SK-N-SH treated with all-trans-retinoic acid at 6 μM for 48 hours (cell line): ENCODE results near the gene MPPED2.

Experiments used
- BACH2 ChIP-seq: fragments of 250-450 bp; sonication (Bioruptor Pico); IDR thresholded peaks from 2 replicates; pipeline ENCODE4 v1.9.0; 2021; ENCODE audit warnings: mild to moderate bottlenecking, borderline replicate concordance
- RARB ChIP-seq: fragments of 250-450 bp; sonication (Bioruptor Pico); IDR thresholded peaks from 2 replicates; pipeline ENCODE4 v1.8.0; 2021; ENCODE audit warnings: mild to moderate bottlenecking, moderate library complexity
- ZFP3 ChIP-seq: fragments of 250-450 bp; sonication (Bioruptor Pico); IDR thresholded peaks from 2 replicates; pipeline ENCODE4 v1.5.0; 2020; ENCODE audit warnings: mild to moderate bottlenecking, moderate library complexity
- ZFP30 ChIP-seq: fragments of 450-650 bp; formaldehyde crosslinking; IDR thresholded peaks from 2 replicates; pipeline ENCODE4 v1.5.0; 2022; ENCODE audit warnings: mild to moderate bottlenecking, moderate library complexity
- ZNF70 ChIP-seq: fragments of 450-650 bp; formaldehyde crosslinking; IDR thresholded peaks from 2 replicates; pipeline ENCODE4 v1.5.0; 2020; ENCODE audit warnings: mild to moderate bottlenecking, moderate library complexity
- TF ChIP-seq, protein P1 (sequence below): fragments of 250-450 bp; sonication (Bioruptor Pico); IDR thresholded peaks from 2 replicates; pipeline ENCODE4 v1.8.0; 2021; ENCODE audit warnings: low read depth, mild to moderate bottlenecking, moderate library complexity, borderline replicate concordance
- TF ChIP-seq, protein P2 (sequence below): fragments of 250-450 bp; sonication (Bioruptor Pico); IDR thresholded peaks from 2 replicates; pipeline ENCODE4 v1.5.1; 2021; ENCODE audit warnings: mild to moderate bottlenecking, moderate library complexity

DNA sequence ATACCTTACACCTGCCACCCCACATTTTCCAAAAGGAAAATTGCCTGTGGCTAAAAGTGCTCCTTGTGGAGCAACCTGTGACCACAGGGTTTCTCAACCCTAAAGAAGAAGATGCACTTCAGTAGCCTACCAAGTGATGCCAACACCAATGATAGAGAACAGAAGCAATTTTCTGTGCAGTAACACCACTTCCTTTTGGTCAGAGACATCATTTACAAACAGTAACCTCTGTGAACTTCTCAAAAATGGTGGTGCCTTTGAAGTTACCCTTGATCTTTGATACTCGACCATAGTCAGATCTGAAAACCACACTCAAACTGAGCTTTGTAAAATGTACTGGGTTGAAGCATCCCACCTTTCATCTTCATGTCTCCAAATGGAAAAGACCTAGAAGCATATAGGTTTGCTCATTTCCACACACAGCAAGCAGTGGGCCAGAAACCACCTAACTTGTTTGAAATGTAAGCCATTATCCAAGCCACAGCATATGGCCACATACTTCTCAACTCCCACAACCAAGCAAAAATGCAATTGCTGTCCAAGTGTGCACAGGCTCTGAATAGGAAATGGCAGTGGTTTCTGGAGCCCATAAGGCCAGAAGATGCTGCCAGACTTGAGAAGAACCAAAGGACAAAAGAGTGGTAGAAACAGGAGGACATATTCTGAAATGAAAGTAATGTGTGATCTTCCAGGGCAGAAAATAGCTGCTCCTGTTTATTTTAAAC, 24.3 kb downstream of the MPPED2 start:
- TF ChIP-seq ZFP30 (no peak), RARB (CRISPR knock-in tag) (no peak), ZFP3 (CRISPR knock-in tag) (no peak), ZNF70 (no peak), BACH2 (CRISPR knock-in tag) (no peak)
- TF ChIP-seq, protein P1, sequence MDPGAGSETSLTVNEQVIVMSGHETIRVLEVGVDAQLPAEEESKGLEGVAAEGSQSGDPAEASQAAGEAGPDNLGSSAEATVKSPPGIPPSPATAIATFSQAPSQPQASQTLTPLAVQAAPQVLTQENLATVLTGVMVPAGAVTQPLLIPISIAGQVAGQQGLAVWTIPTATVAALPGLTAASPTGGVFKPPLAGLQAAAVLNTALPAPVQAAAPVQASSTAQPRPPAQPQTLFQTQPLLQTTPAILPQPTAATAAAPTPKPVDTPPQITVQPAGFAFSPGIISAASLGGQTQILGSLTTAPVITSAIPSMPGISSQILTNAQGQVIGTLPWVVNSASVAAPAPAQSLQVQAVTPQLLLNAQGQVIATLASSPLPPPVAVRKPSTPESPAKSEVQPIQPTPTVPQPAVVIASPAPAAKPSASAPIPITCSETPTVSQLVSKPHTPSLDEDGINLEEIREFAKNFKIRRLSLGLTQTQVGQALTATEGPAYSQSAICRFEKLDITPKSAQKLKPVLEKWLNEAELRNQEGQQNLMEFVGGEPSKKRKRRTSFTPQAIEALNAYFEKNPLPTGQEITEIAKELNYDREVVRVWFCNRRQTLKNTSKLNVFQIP (CRISPR knock-in tag) = no peak
- TF ChIP-seq, protein P2, sequence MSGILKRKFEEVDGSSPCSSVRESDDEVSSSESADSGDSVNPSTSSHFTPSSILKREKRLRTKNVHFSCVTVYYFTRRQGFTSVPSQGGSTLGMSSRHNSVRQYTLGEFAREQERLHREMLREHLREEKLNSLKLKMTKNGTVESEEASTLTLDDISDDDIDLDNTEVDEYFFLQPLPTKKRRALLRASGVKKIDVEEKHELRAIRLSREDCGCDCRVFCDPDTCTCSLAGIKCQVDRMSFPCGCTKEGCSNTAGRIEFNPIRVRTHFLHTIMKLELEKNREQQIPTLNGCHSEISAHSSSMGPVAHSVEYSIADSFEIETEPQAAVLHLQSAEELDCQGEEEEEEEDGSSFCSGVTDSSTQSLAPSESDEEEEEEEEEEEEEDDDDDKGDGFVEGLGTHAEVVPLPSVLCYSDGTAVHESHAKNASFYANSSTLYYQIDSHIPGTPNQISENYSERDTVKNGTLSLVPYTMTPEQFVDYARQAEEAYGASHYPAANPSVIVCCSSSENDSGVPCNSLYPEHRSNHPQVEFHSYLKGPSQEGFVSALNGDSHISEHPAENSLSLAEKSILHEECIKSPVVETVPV (CRISPR knock-in tag) = no peak
